AG10803 (cell line): ENCODE results near the gene PLEKHG2.
"Not testable (repeated sequence)": the region's sequence is repeated elsewhere in the genome, so short reads cannot be mapped to it uniquely, and the experiment has no call there.

ENCODE experiments used
- DNase-seq: peaks from one replicate; pipeline ENCODE4 v3.0.0; 2010; ENCODE audit warnings: low read depth
- H3K4me3 ChIP-seq: 2 replicates; pipeline ENCODE4 v1.5.1; 2011; ENCODE audit warnings: mild to moderate bottlenecking, low read length, control low read depth
- CTCF ChIP-seq: conservative IDR thresholded peaks from 2 replicates; pipeline ENCODE4 v1.5.1; 2011; ENCODE audit warnings: mild to moderate bottlenecking, low read length, control low read depth, inconsistent platforms

The PLEKHG2 gene

GRCh38 chr19:39372047-39372802, 40.2 kb upstream of the PLEKHG2 start:
- DNase-seq = peak; percentile 99

GRCh38 chr19:39372941-39373340, 39.5 kb upstream of the PLEKHG2 start:
- H3K4me3 ChIP-seq = peak overlapping the region; percentile 20; the same call in 1 of the 2 replicates
- TF ChIP-seq CTCF = no peak
- peak; percentile 57 for DNase-seq

More at GRCh38 chr19:39372047-39372802, 40.2 kb upstream of the PLEKHG2 start:
- peak overlapping the region; percentile 20; the same call in 1 of the 2 replicates for H3K4me3 ChIP-seq
- no peak for TF ChIP-seq CTCF

GRCh38 chr19:39375929-39376328, 36.5 kb upstream of the PLEKHG2 start:
- no peak for DNase-seq
- TF ChIP-seq CTCF = no peak
- H3K4me3 ChIP-seq = no peak overlapping the region

- H3K4me3 ChIP-seq = no peak overlapping the region
- no peak for DNase-seq
- no peak for TF ChIP-seq CTCF
Observed at GRCh38 chr19:39377373-39378362, 34.8 kb upstream of the PLEKHG2 start.

GRCh38 chr19:39379366-39379765, 33.1 kb upstream of the PLEKHG2 start:
- not testable (repeated sequence) for H3K4me3 ChIP-seq, DNase-seq

GRCh38 chr19:39379865-39380396, 32.5 kb upstream of the PLEKHG2 start:
- no peak for DNase-seq
- TF ChIP-seq CTCF = no peak
- no peak overlapping the region for H3K4me3 ChIP-seq
